ENCODE measurements around the gene ACSBG1. TPM values are rescaled to one million over a fixed set of nuclear protein-coding genes. Genes with fewer than 3 reads are reported as not detected.

Gene ACSBG1
- total RNA-seq: not detected in 2 replicates

GRCh38 chr15:78234515-78235040 lies at the start of gene ACSBG1:
ACSBG1 (minus strand) TSS chr15:78234565; CDS start chr15:78234501, 64 bp downstream.
- no peak for TF ChIP-seq CTCF (IDR thresholded peaks at IDR 0.05; ENCODE audit: insufficient read depth, low read length, severe bottlenecking)
- no peaks in the 10 kb centered on the region for H3K27me3 ChIP-seq (ENCODE audit: control insufficient read depth, insufficient read depth, low read length)
- no peak for FAIRE-seq
- DNase-seq (ENCODE audit: low read depth): no peak
- no peaks in the 10 kb centered on the region for H3K36me3 ChIP-seq (ENCODE audit: control insufficient read depth, insufficient read depth, low read length)
- no peak within 1 kb of the TSS for H3K4me3 ChIP-seq (ENCODE audit: low read depth, low read length)

DNA sequence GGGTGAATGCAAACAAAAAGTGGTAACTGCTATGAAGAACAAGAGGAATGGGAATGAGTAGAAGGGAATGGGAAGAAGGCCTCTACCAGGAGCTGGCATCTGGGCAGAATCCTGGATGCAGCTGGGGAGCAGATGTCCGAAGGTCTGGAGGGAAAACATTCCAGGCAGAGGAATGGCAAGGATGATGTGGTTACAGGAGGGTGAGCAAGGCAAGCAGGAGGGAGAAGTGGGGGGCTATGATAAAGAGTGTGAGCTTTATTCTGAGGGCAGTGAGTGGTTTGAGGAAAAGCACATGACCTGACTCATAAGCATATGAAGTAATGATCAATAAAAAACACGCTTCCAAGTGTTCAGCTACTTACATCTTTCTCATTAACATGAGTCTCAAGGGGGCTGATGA lies 48.0 kb upstream of the ACSBG1 start:
- peaks cover 19% of the 10 kb centered on the region for H3K36me3 ChIP-seq (ENCODE audit: control insufficient read depth, insufficient read depth, low read length)
- no peak for DNase-seq (ENCODE audit: low read depth)
- no peak overlapping the region for H3K4me3 ChIP-seq (ENCODE audit: low read depth, low read length)
- no peak for FAIRE-seq
- no peaks in the 10 kb centered on the region for H3K27me3 ChIP-seq (ENCODE audit: control insufficient read depth, insufficient read depth, low read length)
- no peak for TF ChIP-seq CTCF (IDR thresholded peaks at IDR 0.05; ENCODE audit: insufficient read depth, low read length, severe bottlenecking)

- H3K4me3 ChIP-seq (ENCODE audit: low read depth, low read length): no peak overlapping the region
- H3K27me3 ChIP-seq (ENCODE audit: control insufficient read depth, insufficient read depth, low read length): no peaks in the 10 kb centered on the region
- DNase-seq (ENCODE audit: low read depth) (no peak), FAIRE-seq (no peak)
- no peak for TF ChIP-seq CTCF (IDR thresholded peaks at IDR 0.05; ENCODE audit: insufficient read depth, low read length, severe bottlenecking)
- peaks cover 17% of the 10 kb centered on the region for H3K36me3 ChIP-seq (ENCODE audit: control insufficient read depth, insufficient read depth, low read length)
These were observed 46.1 kb upstream of the ACSBG1 start for GRCh38 chr15:78280319-78281072.

DNA sequence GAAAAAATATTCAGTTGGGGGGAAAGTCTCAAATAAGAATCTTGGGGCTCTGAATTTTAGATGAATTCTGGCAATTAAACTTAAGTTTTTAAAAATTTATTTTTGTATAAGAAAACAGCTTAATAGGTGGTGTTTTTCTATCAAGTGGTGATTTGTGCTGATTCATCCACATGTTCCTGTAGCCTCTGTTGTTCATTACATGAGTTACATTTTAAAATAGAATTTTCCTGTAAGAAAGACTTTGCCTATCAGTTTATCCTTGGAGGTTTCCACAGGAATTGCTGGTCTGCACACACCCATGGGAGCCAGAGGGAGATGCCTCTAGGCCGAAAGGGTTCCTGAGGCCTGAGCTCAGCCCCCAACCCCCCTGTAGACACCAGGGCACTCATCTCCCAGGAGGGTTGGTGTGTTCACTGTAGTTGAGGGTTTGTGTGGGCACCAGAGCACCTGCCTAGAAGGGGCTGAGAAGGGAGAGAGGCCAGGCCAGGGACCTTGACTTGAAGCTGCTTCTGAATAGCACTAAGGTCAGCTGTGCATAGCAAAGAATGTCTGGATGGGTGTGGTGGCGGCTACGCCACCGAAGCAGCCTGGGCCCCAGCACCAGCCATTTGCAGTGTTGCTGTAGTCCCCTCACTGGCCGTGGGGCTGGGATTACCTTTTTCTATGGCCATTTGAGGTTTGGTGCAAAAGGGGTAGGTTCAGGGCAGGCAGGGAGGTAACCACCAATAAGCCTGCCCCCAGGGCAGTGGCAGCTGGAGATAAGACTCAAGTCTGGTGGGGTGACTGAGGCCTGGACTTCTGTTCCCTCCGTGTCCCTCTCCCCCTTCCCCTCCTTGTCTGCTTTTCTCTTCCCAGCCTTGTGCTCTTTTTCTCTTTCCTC lies 41.9 kb upstream of the ACSBG1 start:
- Histone ChIP-seq H3K36me3 (ENCODE audit: control insufficient read depth, insufficient read depth, low read length) (peaks cover 15% of the 10 kb centered on the region), H3K4me3 (ENCODE audit: low read depth, low read length) (no peak overlapping the region), H3K27me3 (ENCODE audit: control insufficient read depth, insufficient read depth, low read length) (no peaks in the 10 kb centered on the region)
- DNase-seq (ENCODE audit: low read depth) (no peak), FAIRE-seq (no peak)
- TF ChIP-seq CTCF (IDR thresholded peaks at IDR 0.05; ENCODE audit: insufficient read depth, low read length, severe bottlenecking): no peak

DNA sequence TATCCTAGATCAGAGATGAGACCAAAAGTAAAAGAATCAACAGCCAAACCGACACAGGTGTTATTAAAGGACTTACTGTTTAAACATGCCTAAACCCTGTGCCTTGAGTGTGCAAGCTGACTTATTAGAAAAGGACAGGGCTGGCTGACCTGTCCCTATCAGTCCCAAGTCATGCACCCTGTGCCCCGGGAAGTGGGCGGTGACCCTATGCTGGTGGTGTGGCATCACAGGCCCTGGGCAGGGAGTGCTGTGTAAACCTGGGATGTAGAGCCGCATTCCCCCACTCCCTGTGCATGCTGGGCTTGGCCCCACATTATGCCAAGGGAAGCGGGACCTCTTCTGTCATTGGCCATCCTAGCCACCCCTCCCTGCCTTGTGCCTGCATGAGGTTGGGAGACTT lies 40.6 kb upstream of the ACSBG1 start:
- Histone ChIP-seq H3K4me3 (ENCODE audit: low read depth, low read length) (no peak overlapping the region), H3K27me3 (ENCODE audit: control insufficient read depth, insufficient read depth, low read length) (no peaks in the 10 kb centered on the region), H3K36me3 (ENCODE audit: control insufficient read depth, insufficient read depth, low read length) (peaks cover 11% of the 10 kb centered on the region)
- FAIRE-seq (no peak), DNase-seq (ENCODE audit: low read depth) (no peak)
- no peak for TF ChIP-seq CTCF (IDR thresholded peaks at IDR 0.05; ENCODE audit: insufficient read depth, low read length, severe bottlenecking)

All from bronchial epithelial cell (primary cell).